Loucy (cell line): ENCODE data around the gene GREB1L.

Experiments
- H2AFZ ChIP-seq: fragments of 200-600 bp; sonication (generic); 2 replicates; pipeline ENCODE4 v1.6.0; 2016; ENCODE audit warnings: antibody characterized with exemption, mild to moderate bottlenecking, low read length, moderate library complexity
- H3F3A ChIP-seq: fragments of 200-600 bp; 2 replicates; pipeline ENCODE4 v1.6.0; 2016; ENCODE audit warnings: antibody characterized with exemption, low read depth, mild to moderate bottlenecking
- H3K27me3 ChIP-seq: fragments of 200-600 bp; sonication (generic); 2 replicates; pipeline ENCODE4 v1.6.1; 2014; ENCODE audit warnings: low read length, mild to moderate bottlenecking; ENCODE audit not compliant: insufficient read depth, poor library complexity, severe bottlenecking
- H3K36me3 ChIP-seq: fragments of 200-600 bp; sonication (generic); 2 replicates; pipeline ENCODE4 v1.6.1; 2016; ENCODE audit warnings: low read length; ENCODE audit not compliant: insufficient read depth
- H3K4me1 ChIP-seq: fragments of 200-600 bp; sonication (generic); 2 replicates; pipeline ENCODE4 v1.5.1; 2014; ENCODE audit warnings: low read length, mild to moderate bottlenecking; ENCODE audit not compliant: insufficient read depth, poor library complexity, severe bottlenecking
- H3K4me2 ChIP-seq: fragments of 200-600 bp; sonication (generic); 2 replicates; pipeline ENCODE4 v1.6.0; 2014; ENCODE audit warnings: antibody characterized with exemption, low read length, low read depth, mild to moderate bottlenecking; ENCODE audit not compliant: poor library complexity, severe bottlenecking
- H3K4me3 ChIP-seq: fragments of 200-600 bp; sonication (generic); 2 replicates; pipeline ENCODE4 v1.5.1; 2014; ENCODE audit warnings: low read length, mild to moderate bottlenecking, mixed read lengths; ENCODE audit not compliant: poor library complexity, severe bottlenecking
- H3K79me2 ChIP-seq: fragments of 200-600 bp; sonication (generic); 2 replicates; pipeline ENCODE4 v1.6.1; 2014; ENCODE audit warnings: low read length; ENCODE audit not compliant: insufficient read depth
- H3K9ac ChIP-seq: fragments of 200-600 bp; sonication (generic); 2 replicates; pipeline ENCODE4 v1.6.0; 2014; ENCODE audit warnings: mild to moderate bottlenecking, low read depth, low read length, moderate library complexity; ENCODE audit not compliant: poor library complexity, severe bottlenecking
- H3K9me2 ChIP-seq: fragments of 200-600 bp; sonication (generic); replicated peaks from 2 replicates; pipeline ENCODE4 v1.6.1; 2016; ENCODE audit warnings: low read depth, low read length, mixed read lengths
- H3K9me3 ChIP-seq: fragments of 200-600 bp; sonication (generic); 2 replicates; pipeline ENCODE4 v1.6.1; 2014; ENCODE audit warnings: mild to moderate bottlenecking, antibody characterized with exemption, low read length, low read depth; ENCODE audit not compliant: insufficient read depth
- H4K20me1 ChIP-seq: fragments of 200-600 bp; sonication (generic); 2 replicates; pipeline ENCODE4 v1.6.0; 2014; ENCODE audit warnings: antibody characterized with exemption, low read length, mild to moderate bottlenecking; ENCODE audit not compliant: insufficient read depth, poor library complexity, severe bottlenecking
- EZH2phosphoT487 ChIP-seq: fragments of 200-600 bp; IDR thresholded peaks from 2 replicates; pipeline ENCODE4 v1.6.1; 2018; ENCODE audit warnings: antibody characterized with exemption, mild to moderate bottlenecking, moderate library complexity, borderline replicate concordance
- TF ChIP-seq, protein P1 (sequence below): fragments of 200-600 bp; sonication (generic); conservative IDR thresholded peaks from 2 replicates; pipeline ENCODE4 v1.5.1; 2014; ENCODE audit warnings: mild to moderate bottlenecking, antibody characterized with exemption, low read length

GREB1L gene

DNA sequence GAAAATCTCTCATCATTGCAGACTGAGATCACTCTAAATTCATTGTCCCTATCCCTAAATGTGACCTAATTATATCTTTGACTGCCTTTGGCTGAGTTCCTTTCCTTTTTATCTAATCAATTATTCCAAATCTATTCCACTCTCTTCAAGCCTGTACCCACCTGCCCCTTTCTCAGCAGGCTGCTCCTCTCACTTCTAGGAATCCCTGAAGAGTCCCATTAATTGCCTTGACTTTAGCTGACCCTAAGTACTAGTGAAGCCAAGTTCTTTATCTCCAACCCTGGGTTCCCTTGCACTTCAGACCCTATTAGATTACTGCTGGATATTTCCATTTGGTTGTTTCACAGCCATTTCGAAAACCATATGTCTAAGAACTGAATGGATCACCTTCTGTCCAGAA is 102.8 kb downstream of the GREB1L start:
- no peaks in the 10 kb centered on the region for H4K20me1 ChIP-seq
- H3K4me3 ChIP-seq: no peak overlapping the region
- TF ChIP-seq, protein P1, sequence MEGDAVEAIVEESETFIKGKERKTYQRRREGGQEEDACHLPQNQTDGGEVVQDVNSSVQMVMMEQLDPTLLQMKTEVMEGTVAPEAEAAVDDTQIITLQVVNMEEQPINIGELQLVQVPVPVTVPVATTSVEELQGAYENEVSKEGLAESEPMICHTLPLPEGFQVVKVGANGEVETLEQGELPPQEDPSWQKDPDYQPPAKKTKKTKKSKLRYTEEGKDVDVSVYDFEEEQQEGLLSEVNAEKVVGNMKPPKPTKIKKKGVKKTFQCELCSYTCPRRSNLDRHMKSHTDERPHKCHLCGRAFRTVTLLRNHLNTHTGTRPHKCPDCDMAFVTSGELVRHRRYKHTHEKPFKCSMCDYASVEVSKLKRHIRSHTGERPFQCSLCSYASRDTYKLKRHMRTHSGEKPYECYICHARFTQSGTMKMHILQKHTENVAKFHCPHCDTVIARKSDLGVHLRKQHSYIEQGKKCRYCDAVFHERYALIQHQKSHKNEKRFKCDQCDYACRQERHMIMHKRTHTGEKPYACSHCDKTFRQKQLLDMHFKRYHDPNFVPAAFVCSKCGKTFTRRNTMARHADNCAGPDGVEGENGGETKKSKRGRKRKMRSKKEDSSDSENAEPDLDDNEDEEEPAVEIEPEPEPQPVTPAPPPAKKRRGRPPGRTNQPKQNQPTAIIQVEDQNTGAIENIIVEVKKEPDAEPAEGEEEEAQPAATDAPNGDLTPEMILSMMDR: no peak
- TF ChIP-seq EZH2phosphoT487: no peak
- H3K4me2 ChIP-seq: no peak overlapping the region
- H3K79me2 ChIP-seq: no peaks in the 10 kb centered on the region
- no peak overlapping the region for H3K9ac ChIP-seq
- no peaks in the 10 kb centered on the region for H3K36me3 ChIP-seq
- no peak overlapping the region for H2AFZ ChIP-seq
- H3K4me1 ChIP-seq: no peaks in the 10 kb centered on the region
- no peaks in the 10 kb centered on the region for H3F3A ChIP-seq
- no peaks in the 10 kb centered on the region for H3K27me3 ChIP-seq
- no peaks in the 10 kb centered on the region for H3K9me3 ChIP-seq
- no peaks in the 10 kb centered on the region for H3K9me2 ChIP-seq

DNA sequence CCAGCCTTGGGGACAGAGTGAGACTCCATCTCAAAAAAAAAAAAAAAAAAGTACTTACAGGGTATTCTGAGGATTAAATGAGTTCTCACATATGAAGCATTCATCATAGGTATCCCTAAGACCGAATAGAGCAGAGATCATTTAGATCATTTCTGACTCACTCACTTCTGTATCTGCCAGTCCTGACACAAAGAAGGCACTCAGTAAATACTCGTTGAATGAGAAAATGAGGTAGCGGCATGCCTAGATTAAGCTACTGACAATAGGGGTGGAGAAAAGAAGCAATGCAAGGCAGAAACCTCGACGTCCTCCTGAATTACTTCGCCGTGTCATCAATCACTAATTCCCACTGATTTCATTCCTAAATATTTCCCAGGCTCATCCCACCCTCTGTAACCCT is 103.8 kb downstream of the GREB1L start:
- no peak overlapping the region for H3K9ac ChIP-seq
- no peaks in the 10 kb centered on the region for H3K9me3 ChIP-seq
- no peaks in the 10 kb centered on the region for H4K20me1 ChIP-seq
- H3K36me3 ChIP-seq: no peaks in the 10 kb centered on the region
- TF ChIP-seq, protein P1: no peak
- H3K4me1 ChIP-seq: no peaks in the 10 kb centered on the region
- no peaks in the 10 kb centered on the region for H3K79me2 ChIP-seq
- no peak overlapping the region for H3K4me2 ChIP-seq
- no peaks in the 10 kb centered on the region for H3F3A ChIP-seq
- H3K9me2 ChIP-seq: no peaks in the 10 kb centered on the region
- H2AFZ ChIP-seq: no peak overlapping the region
- H3K27me3 ChIP-seq: no peaks in the 10 kb centered on the region
- no peak overlapping the region for H3K4me3 ChIP-seq

DNA sequence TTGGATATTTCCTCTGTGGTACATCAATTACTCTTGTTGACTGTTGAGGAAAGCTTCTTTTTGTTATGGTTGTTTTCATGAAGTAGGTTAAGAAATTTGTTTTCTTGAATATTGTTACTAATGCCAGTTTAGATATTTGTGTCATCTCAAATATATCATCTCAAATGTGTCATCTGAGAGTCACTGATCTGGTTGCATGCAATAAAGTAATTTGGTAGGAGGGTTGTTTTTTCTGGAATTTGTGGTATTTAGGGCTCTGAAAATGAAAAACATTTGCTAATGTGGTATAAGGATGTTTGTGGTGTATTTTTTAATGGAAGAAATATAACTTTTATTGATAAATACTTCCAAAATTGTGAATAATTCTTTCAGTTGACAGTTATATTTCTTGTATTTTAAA is 117.7 kb downstream of the GREB1L start:
- Histone ChIP-seq H3K4me3 (no peak overlapping the region), H3K4me2 (no peak overlapping the region), H3K27me3 (no peaks in the 10 kb centered on the region), H3K79me2 (no peaks in the 10 kb centered on the region), H3F3A (no peaks in the 10 kb centered on the region), H4K20me1 (no peaks in the 10 kb centered on the region), H3K4me1 (peaks cover 4% of the 10 kb centered on the region), H3K9ac (no peak overlapping the region), H3K9me2 (no peaks in the 10 kb centered on the region), H3K36me3 (no peaks in the 10 kb centered on the region), H2AFZ (no peak overlapping the region), H3K9me3 (no peaks in the 10 kb centered on the region)
- TF ChIP-seq, protein P1: no peak
- no peak for TF ChIP-seq EZH2phosphoT487
